Activated T-cell treated with anti-CD3 and anti-CD28 coated beads, Interleukin-2, amount 50 U/mL, for 48 hours (primary cell): Measurements from ENCODE around the gene RPTOR.

ENCODE experiments used
- DNase-seq, 2 experiments: peaks; one replicate each; pipeline ENCODE4 v3.0.0-alpha.2; 2020

RPTOR gene

GRCh38 chr17:80886641-80887573 lies 342.3 kb downstream of the RPTOR start:
- no peak for DNase-seq

GRCh38 chr17:80887639-80888175 lies 343.1 kb downstream of the RPTOR start:
- no peak for DNase-seq

- DNase-seq, result no peak
These were observed 343.9 kb downstream of the RPTOR start for GRCh38 chr17:80888276-80889160.

GRCh38 chr17:80889231-80890195 lies 344.9 kb downstream of the RPTOR start:
- peak in 1 of 2 experiments; percentile 55 for DNase-seq

- DNase-seq, result no peak
These were observed 345.7 kb downstream of the RPTOR start for GRCh38 chr17:80890196-80890920.

- DNase-seq, result no peak
These were observed 346.3 kb downstream of the RPTOR start for GRCh38 chr17:80890921-80891396.

GRCh38 chr17:80891397-80892018 lies 346.9 kb downstream of the RPTOR start:
- DNase-seq, result peak; percentile 81 to 82

- DNase-seq, result peak; percentile 91
These were observed 347.6 kb downstream of the RPTOR start for GRCh38 chr17:80892019-80892855.

GRCh38 chr17:80892900-80893603 lies 348.4 kb downstream of the RPTOR start:
- peak; percentile 62 to 70 for DNase-seq

- DNase-seq, result no peak
These were observed 349.2 kb downstream of the RPTOR start for GRCh38 chr17:80893604-80894438.

GRCh38 chr17:80894439-80894721 lies 349.7 kb downstream of the RPTOR start:
- DNase-seq, result no peak

GRCh38 chr17:80894726-80895125 lies 350.1 kb downstream of the RPTOR start:
- no peak for DNase-seq

- DNase-seq, result no peak
These were observed 350.7 kb downstream of the RPTOR start for GRCh38 chr17:80895366-80895765.

- DNase-seq, result no peak
These were observed 354.1 kb downstream of the RPTOR start for GRCh38 chr17:80898716-80899115.

GRCh38 chr17:80899402-80900268 lies 355.0 kb downstream of the RPTOR start:
- DNase-seq, result peak; percentile 88 to 90

- DNase-seq, result no peak
These were observed 356.7 kb downstream of the RPTOR start for GRCh38 chr17:80901319-80901718.
